K562 (cell line): ENCODE data around the gene HRC. TPM values are rescaled to one million over a fixed set of nuclear protein-coding genes. Genes with fewer than 3 reads are reported as not detected.

Experiments
- AFF4 ChIP-seq: sonication (generic); formaldehyde crosslinking; IDR thresholded peaks from 2 replicates; pipeline ENCODE4 v1.8.0; 2023; ENCODE audit warnings: mild to moderate bottlenecking, missing genetic modification reagents
- ARID3A ChIP-seq: IDR thresholded peaks from 2 replicates; pipeline ENCODE4 v1.6.1; 2012; ENCODE audit warnings: low read depth, low read length, improper control_type of control experiment, borderline replicate concordance
- E2F5 ChIP-seq: sonication (generic); formaldehyde crosslinking; IDR thresholded peaks from 2 replicates; pipeline ENCODE4 v1.8.0; 2022; ENCODE audit warnings: mild to moderate bottlenecking, missing genetic modification reagents
- HNRNPL ChIP-seq: fragments of 200-400 bp; formaldehyde crosslinking; IDR thresholded peaks from 2 replicates; pipeline ENCODE4 v1.6.1; 2017; ENCODE audit warnings: low read depth, mild to moderate bottlenecking, low read length
- JUN ChIP-seq, 2 experiments: sonication (generic) in 1 of 2; formaldehyde crosslinking in 1 of 2; IDR thresholded peaks; 2 replicates each; pipeline versions ENCODE4 v1.6.1 to v1.8.0; 2012 to 2022; ENCODE audit warnings: borderline replicate concordance in 2 of 2, mild to moderate bottlenecking in 2 of 2, improper control_type of control experiment in 1 of 2, low read depth in 1 of 2, low read length in 1 of 2, missing genetic modification reagents in 1 of 2
- MEIS2 ChIP-seq: fragments of 450-650 bp; IDR thresholded peaks from 2 replicates; pipeline ENCODE4 v1.6.1; 2014; ENCODE audit warnings: mild to moderate bottlenecking; ENCODE audit not compliant: partially characterized antibody
- MLX ChIP-seq, 2 experiments: fragments of 450-650 bp in 1 of 2; sonication (generic) in 1 of 2; formaldehyde crosslinking; conservative IDR thresholded peaks; 2 replicates each; pipeline versions ENCODE4 v1.4.0 to v1.8.1; 2020 to 2022; ENCODE audit warnings: mild to moderate bottlenecking in 1 of 2, missing genetic modification reagents in 1 of 2
- NUFIP1 ChIP-seq: fragments of 450-650 bp; IDR thresholded peaks from 2 replicates; pipeline ENCODE4 v1.6.1; 2018; ENCODE audit not compliant: partially characterized antibody
- PRDM10 ChIP-seq: fragments of 450-650 bp; IDR thresholded peaks from 2 replicates; pipeline ENCODE4 v1.6.1; 2018; ENCODE audit not compliant: partially characterized antibody
- PYGO2 ChIP-seq: fragments of 450-650 bp; IDR thresholded peaks from 2 replicates; pipeline ENCODE4 v1.6.1; 2016; ENCODE audit warnings: mild to moderate bottlenecking, missing genetic modification characterization, moderate library complexity, missing compliant biosample characterization
- SAP30 ChIP-seq: fragments of 200-600 bp; sonication (generic); IDR thresholded peaks from 2 replicates; pipeline ENCODE4 v1.6.1; 2012; ENCODE audit warnings: borderline replicate concordance, low read depth, mild to moderate bottlenecking, moderate library complexity, low read length, control low read depth, inconsistent platforms; ENCODE audit not compliant: insufficient read depth, poor library complexity, severe bottlenecking
- ZNF263 ChIP-seq: sonication (generic); formaldehyde crosslinking; IDR thresholded peaks from 2 replicates; pipeline ENCODE4 v1.8.0; 2022; ENCODE audit warnings: mild to moderate bottlenecking, missing genetic modification reagents, borderline replicate concordance
- polyA plus RNA-seq, 8 experiments: library from polyadenylated mRNA; depleted of rRNA in 4 of 8; stranded (reverse) in 5 of 8; unstranded in 3 of 8; fragments of >200 nt; fragmentation: Nextera tagmentation in 2 of 8; fragmentation: Illumina TruSeq in 1 of 8; extraction: Ambion mirVana in 2 of 8; extraction: Trizol in 1 of 8; gene quantifications; 2 replicates each; pipeline versions ENCODE4 v1.2.1 to v1.2.3, GENCODE V29; 2011 to 2014; ENCODE audit warnings: inconsistent platforms in 1 of 8, missing spikeins in 1 of 8
- total RNA-seq, 7 experiments: library from RNA; depleted of rRNA in 6 of 7; stranded (reverse); fragments of >200 nt in 6 of 7; fragmentation: Illumina TruSeq in 2 of 7; extraction: Trizol in 2 of 7; gene quantifications; 2 replicates each; pipeline versions ENCODE4 v1.2.1 to v1.2.3, GENCODE V29; 2011 to 2021; ENCODE audit warnings: low replicate concordance in 1 of 7

Gene HRC
- total and polyA plus RNA-seq, 9 of the 15 experiments (the other 6 are each of a cell fraction or from before 2014, with no cell fraction given) = 0.66 to 18.7 (median 13.1) TPM

GRCh38 chr19:49127674-49128544 lies 27.3 kb downstream of the HRC start (continued):
- TF ChIP-seq AFF4 (CRISPR knock-in tag) (peak; percentile 89; the same call in 1 of the 2 replicates), MLX (CRISPR knock-in tag; conservative IDR thresholded peaks at IDR 0.05) (peak in 1 of 2 experiments; percentile 89; a peak in 1 of 4 replicates), MEIS2 (peak; percentile 80), JUN (IDR thresholded peaks at IDR 0.05; ENCODE audit: borderline replicate concordance, low read depth, low read length) (peak; percentile 59; the same call in 1 of the 2 replicates), JUN (CRISPR knock-in tag; IDR thresholded peaks at IDR 0.05; ENCODE audit: borderline replicate concordance) (peak; percentile 45; the same call in 1 of the 2 replicates), ARID3A (no peak), ZNF263 (CRISPR knock-in tag) (peak; percentile 57; the same call in 1 of the 2 replicates), SAP30 (peak; percentile 95), E2F5 (CRISPR knock-in tag) (peak; percentile 83; the same call in 1 of the 2 replicates), PYGO2 (tag) (no peak), HNRNPL (peak; percentile 44; the same call in 1 of the 2 replicates), PRDM10 (peak; percentile 79), NUFIP1 (peak; percentile 84)
